Tibial artery (tissue), 4 donors: ENCODE data around the gene ZSWIM6.

Source experiments
- DNase-seq, 2 donors: peaks; one replicate each; pipeline ENCODE4 v3.0.0-alpha.2; 2019
- H3K27ac ChIP-seq, 2 donors: fragments of 200-600 bp; sonication (generic) in 1 of 2; 1 replicate in 1 of 2; 2 replicates in 1 of 2; pipeline ENCODE4 v1.5.1; 2018 to 2019; ENCODE audit warnings: mild to moderate bottlenecking in 1 of 2
- H3K27me3 ChIP-seq, 2 donors: fragments of 200-600 bp; sonication (generic) in 1 of 2; one replicate each; pipeline versions ENCODE4 v1.5.1 to v1.6.0; 2016 to 2019
- H3K36me3 ChIP-seq, 3 donors: fragments of 200-600 bp; sonication (generic) in 2 of 3; one replicate each; pipeline ENCODE4 v1.5.1; 2016 to 2019; ENCODE audit warnings: mild to moderate bottlenecking in 2 of 3
- H3K4me1 ChIP-seq, 4 donors: fragments of 200-600 bp; sonication (generic) in 2 of 4; 1 replicate in 3 of 4; 2 replicates in 1 of 4; pipeline ENCODE4 v1.5.1; 2016 to 2019
- H3K4me3 ChIP-seq, 2 donors: fragments of 200-600 bp; sonication (generic) in 1 of 2; 1 replicate in 1 of 2; 2 replicates in 1 of 2; pipeline ENCODE4 v1.5.1; 2018 to 2019; ENCODE audit warnings: mild to moderate bottlenecking in 2 of 2
- H3K9me3 ChIP-seq, 3 donors: fragments of 200-600 bp; sonication (generic) in 1 of 3; one replicate each; pipeline ENCODE4 v1.5.1; 2016 to 2019
- CTCF ChIP-seq, 2 experiments: fragments of 200-600 bp in 1 of 2; fragments of 450-650 bp in 1 of 2; IDR thresholded peaks; one replicate each; pipeline ENCODE4 v1.5.1; 2017 to 2019; ENCODE audit warnings: antibody characterized with exemption in 2 of 2, mild to moderate bottlenecking in 1 of 2, moderate library complexity in 1 of 2
- intact Hi-C: fragments of 100-400 bp; cut with DNase I; formaldehyde crosslinking; loops from one replicate; pipeline ENCODE4 v1.15.0; 2023; ENCODE audit warnings: low total_unique reads

The ZSWIM6 gene

GRCh38 chr5:61307191-61307590 lies 24.9 kb upstream of the ZSWIM6 start:
- no peaks in the 10 kb centered on the region for H3K9me3 ChIP-seq
- no peak overlapping the region for H3K4me3 ChIP-seq
- no peak for DNase-seq
- no peak for TF ChIP-seq CTCF (IDR thresholded peaks at IDR 0.05)
- intact Hi-C loops = no loop called here
- H3K4me1 ChIP-seq = peaks cover 0 to 33% (median 11%) of the 10 kb centered on the region in 4 donors
- H3K36me3 ChIP-seq = no peaks in the 10 kb centered on the region
- no peaks in the 10 kb centered on the region for H3K27me3 ChIP-seq
- H3K27ac ChIP-seq = no peak overlapping the region

- DNase-seq = no peak
- TF ChIP-seq CTCF (IDR thresholded peaks at IDR 0.05) = no peak
- intact Hi-C loops = no loop called here
- no peak overlapping the region for H3K4me3 ChIP-seq
- H3K9me3 ChIP-seq = no peaks in the 10 kb centered on the region
- no peaks in the 10 kb centered on the region for H3K27me3 ChIP-seq
- no peaks in the 10 kb centered on the region for H3K36me3 ChIP-seq
- H3K4me1 ChIP-seq = peaks cover 0 to 33% (median 9%) of the 10 kb centered on the region in 4 donors
- H3K27ac ChIP-seq = no peak overlapping the region
Observed at GRCh38 chr5:61307611-61308010, 24.4 kb upstream of the ZSWIM6 start.

- Histone ChIP-seq H3K9me3 (no peaks in the 10 kb centered on the region), H3K36me3 (no peaks in the 10 kb centered on the region), H3K4me1 (peaks cover 0 to 33% (median 8%) of the 10 kb centered on the region in 4 donors), H3K27ac (no peak overlapping the region), H3K27me3 (no peaks in the 10 kb centered on the region), H3K4me3 (no peak overlapping the region)
- no peak for DNase-seq
- TF ChIP-seq CTCF (IDR thresholded peaks at IDR 0.05) = no peak
- intact Hi-C loops = no loop called here
Observed at GRCh38 chr5:61308712-61309111, 23.3 kb upstream of the ZSWIM6 start.

- no peaks in the 10 kb centered on the region for H3K36me3 ChIP-seq
- DNase-seq = no peak
- intact Hi-C loops = no loop called here
Observed at GRCh38 chr5:61309115-61309514, 22.9 kb upstream of the ZSWIM6 start.

GRCh38 chr5:61311056-61311610 lies 20.9 kb upstream of the ZSWIM6 start:
- H3K4me3 ChIP-seq = no peak overlapping the region
- TF ChIP-seq CTCF (IDR thresholded peaks at IDR 0.05) = no peak
- intact Hi-C loops = no loop called here
- peaks cover 0 to 39% (median 13%) of the 10 kb centered on the region in 4 donors for H3K4me1 ChIP-seq
- H3K36me3 ChIP-seq = no peaks in the 10 kb centered on the region
- H3K27me3 ChIP-seq = no peaks in the 10 kb centered on the region
- no peak for DNase-seq
- H3K9me3 ChIP-seq = no peaks in the 10 kb centered on the region
- H3K27ac ChIP-seq = peak overlapping the region in 1 of 2 donors; percentile 61

More at GRCh38 chr5:61309115-61309514, 22.9 kb upstream of the ZSWIM6 start:
- Histone ChIP-seq H3K27ac (no peak overlapping the region), H3K27me3 (no peaks in the 10 kb centered on the region), H3K4me1 (peaks cover 0 to 33% (median 10%) of the 10 kb centered on the region in 4 donors), H3K9me3 (no peaks in the 10 kb centered on the region), H3K4me3 (no peak overlapping the region)
- TF ChIP-seq CTCF (IDR thresholded peaks at IDR 0.05) = no peak
